WTC11 (cell line): ENCODE measurements around the gene REEP2. TPM values are rescaled to one million over a fixed set of nuclear protein-coding genes. Genes with fewer than 3 reads are reported as not detected.

Source experiments
- ATAC-seq: fragments of 200-7000 bp; cut with Tn5 transposase; 2 replicates; pipeline ENCODE4 v1.10.0; 2021; ENCODE audit warnings: mild to moderate bottlenecking, moderate library complexity
- CTCF ChIA-PET: fragments of 300-600 bp; sonication (Branson Sonifier 250); formaldehyde crosslinking; loops from one replicate; lab custom pipeline; 2021; ENCODE audit warnings: antibody characterized with exemption; lab: Charles Lee
- POLR2A ChIA-PET: fragments of 350-600 bp; sonication (Branson Sonifier 250); formaldehyde crosslinking; loops from one replicate; lab custom pipeline; 2021; ENCODE audit warnings: antibody characterized with exemption; lab: Charles Lee
- DNase-seq: peaks from one replicate; pipeline ENCODE4 v3.0.0; 2021; ENCODE audit warnings: low spot score
- H3K27ac Mint-ChIP-seq: 2 replicates; pipeline ENCODE4 v1.8.0; 2021; ENCODE audit warnings: mixed read lengths
- H3K27me3 Mint-ChIP-seq: 2 replicates; pipeline ENCODE4 v1.8.0; 2021; ENCODE audit warnings: low read depth, mild to moderate bottlenecking, moderate library complexity, mixed read lengths
- H3K36me3 Mint-ChIP-seq: 2 replicates; pipeline ENCODE4 v1.8.0; 2021; ENCODE audit warnings: mixed read lengths
- H3K4me1 Mint-ChIP-seq: 2 replicates; pipeline ENCODE4 v1.8.0; 2022; ENCODE audit warnings: mixed read lengths
- H3K4me3 Mint-ChIP-seq: 2 replicates; pipeline ENCODE4 v1.8.0; 2021; ENCODE audit warnings: mild to moderate bottlenecking, moderate library complexity, mixed read lengths
- H3K9me3 Mint-ChIP-seq: 2 replicates; pipeline ENCODE4 v1.8.0; 2021; ENCODE audit warnings: mixed read lengths
- AR ChIP-seq: fragments of 250-450 bp; sonication (Bioruptor Pico); IDR thresholded peaks from 2 replicates; pipeline ENCODE4 v1.9.0; 2021; ENCODE audit warnings: mild to moderate bottlenecking
- E2F4 ChIP-seq: sonication (generic); formaldehyde crosslinking; IDR thresholded peaks from 2 replicates; pipeline ENCODE4 v1.8.1; 2022; ENCODE audit warnings: low read depth, mild to moderate bottlenecking, moderate library complexity, missing genetic modification reagents, borderline replicate concordance
- ESRRA ChIP-seq: sonication (generic); formaldehyde crosslinking; IDR thresholded peaks from 2 replicates; pipeline ENCODE4 v1.8.1; 2022; ENCODE audit warnings: mild to moderate bottlenecking, missing genetic modification reagents, borderline replicate concordance
- ETV6 ChIP-seq: sonication (generic); formaldehyde crosslinking; IDR thresholded peaks from 2 replicates; pipeline ENCODE4 v1.8.1; 2022; ENCODE audit warnings: mild to moderate bottlenecking, missing genetic modification reagents
- FOXK1 ChIP-seq: sonication (generic); formaldehyde crosslinking; IDR thresholded peaks from 2 replicates; pipeline ENCODE4 v1.8.0; 2022; ENCODE audit warnings: mild to moderate bottlenecking, moderate library complexity, missing genetic modification reagents
- GABPB1 ChIP-seq: sonication (generic); formaldehyde crosslinking; IDR thresholded peaks from 2 replicates; pipeline ENCODE4 v1.8.1; 2023; ENCODE audit warnings: mild to moderate bottlenecking, missing genetic modification reagents
- GTF2I ChIP-seq: fragments of 250-450 bp; sonication (Bioruptor Pico); conservative IDR thresholded peaks from 2 replicates; pipeline ENCODE4 v1.4.0; 2021; ENCODE audit warnings: mild to moderate bottlenecking
- IRF1 ChIP-seq: sonication (generic); formaldehyde crosslinking; IDR thresholded peaks from 2 replicates; pipeline ENCODE4 v1.8.0; 2023; ENCODE audit warnings: missing genetic modification reagents
- IRF2 ChIP-seq: sonication (generic); formaldehyde crosslinking; IDR thresholded peaks from 2 replicates; pipeline ENCODE4 v1.8.0; 2022; ENCODE audit warnings: low read depth, missing genetic modification reagents, borderline replicate concordance
- JUN ChIP-seq: sonication (generic); formaldehyde crosslinking; IDR thresholded peaks from 2 replicates; pipeline ENCODE4 v1.8.0; 2023; ENCODE audit warnings: mild to moderate bottlenecking, missing genetic modification reagents
- KAT7 ChIP-seq: sonication (generic); formaldehyde crosslinking; IDR thresholded peaks from 2 replicates; pipeline ENCODE4 v1.8.1; 2023; ENCODE audit warnings: missing genetic modification reagents, mild to moderate bottlenecking, borderline replicate concordance
- MLX ChIP-seq: sonication (generic); formaldehyde crosslinking; IDR thresholded peaks from 2 replicates; pipeline ENCODE4 v1.8.1; 2023; ENCODE audit warnings: mild to moderate bottlenecking, missing genetic modification reagents, moderate library complexity
- MXD4 ChIP-seq: fragments of 250-450 bp; sonication (Bioruptor Pico); IDR thresholded peaks from 2 replicates; pipeline ENCODE4 v1.8.0; 2021; ENCODE audit warnings: mild to moderate bottlenecking, moderate library complexity, borderline replicate concordance
- MYBL2 ChIP-seq: sonication (generic); formaldehyde crosslinking; IDR thresholded peaks from 2 replicates; pipeline ENCODE4 v1.8.1; 2023; ENCODE audit warnings: mild to moderate bottlenecking, moderate library complexity, missing genetic modification reagents
- NFYB ChIP-seq: sonication (generic); formaldehyde crosslinking; conservative IDR thresholded peaks from 2 replicates; pipeline ENCODE4 v1.8.0; 2022; ENCODE audit warnings: low read depth, missing genetic modification reagents
- NR1H2 ChIP-seq: sonication (generic); formaldehyde crosslinking; IDR thresholded peaks from 2 replicates; pipeline ENCODE4 v1.9.0; 2021; ENCODE audit warnings: mild to moderate bottlenecking, moderate library complexity, missing genetic modification reagents
- NR3C1 ChIP-seq: sonication (generic); formaldehyde crosslinking; conservative IDR thresholded peaks from 2 replicates; pipeline ENCODE4 v1.8.1; 2023; ENCODE audit warnings: low read depth, mild to moderate bottlenecking, missing genetic modification reagents
- OVOL2 ChIP-seq: fragments of 250-450 bp; sonication (Bioruptor Pico); IDR thresholded peaks from 2 replicates; pipeline ENCODE4 v1.9.0; 2021; ENCODE audit warnings: mild to moderate bottlenecking, borderline replicate concordance
- SMAD4 ChIP-seq: sonication (generic); formaldehyde crosslinking; IDR thresholded peaks from 2 replicates; pipeline ENCODE4 v1.8.0; 2022; ENCODE audit warnings: mild to moderate bottlenecking, missing genetic modification reagents
- TEAD4 ChIP-seq: sonication (generic); formaldehyde crosslinking; IDR thresholded peaks from 2 replicates; pipeline ENCODE4 v1.8.0; 2022; ENCODE audit warnings: mild to moderate bottlenecking, missing genetic modification reagents
- TP53 ChIP-seq: sonication (generic); formaldehyde crosslinking; IDR thresholded peaks from 2 replicates; pipeline ENCODE4 v1.8.1; 2023; ENCODE audit warnings: mild to moderate bottlenecking, missing genetic modification reagents
- ZBTB21 ChIP-seq: sonication (generic); formaldehyde crosslinking; IDR thresholded peaks from 2 replicates; pipeline ENCODE4 v1.8.1; 2023; ENCODE audit warnings: mild to moderate bottlenecking, missing genetic modification reagents, borderline replicate concordance
- ZNF121 ChIP-seq: sonication (generic); formaldehyde crosslinking; IDR thresholded peaks from 2 replicates; pipeline ENCODE4 v1.8.0; 2023; ENCODE audit warnings: missing genetic modification reagents
- ZNF317 ChIP-seq: sonication (generic); formaldehyde crosslinking; IDR thresholded peaks from 2 replicates; pipeline ENCODE4 v1.8.1; 2023; ENCODE audit warnings: low read depth, mild to moderate bottlenecking, moderate library complexity, missing genetic modification reagents, borderline replicate concordance
- ZNF423 ChIP-seq: fragments of 250-450 bp; sonication (Bioruptor Pico); IDR thresholded peaks from 2 replicates; pipeline ENCODE4 v2.1.2; 2022; ENCODE audit warnings: mild to moderate bottlenecking, moderate library complexity
- ZNF671 ChIP-seq: fragments of 250-450 bp; sonication (Bioruptor Pico); IDR thresholded peaks from 2 replicates; pipeline ENCODE4 v1.8.0; 2021; ENCODE audit warnings: mild to moderate bottlenecking
- total RNA-seq: library from RNA; stranded (reverse); gene quantifications from 3 replicates; pipeline ENCODE4 v1.2.3, GENCODE V29; 2021

Gene REEP2
- total RNA-seq, 1 experiment from 2014 or later, result 51.1 TPM

- TF ChIP-seq TEAD4 (CRISPR knock-in tag) (no peak), MLX (CRISPR knock-in tag) (no peak), NR3C1 (no peak), NR1H2 (no peak), SMAD4 (CRISPR knock-in tag) (no peak), FOXK1 (CRISPR knock-in tag) (no peak), ETV6 (CRISPR knock-in tag) (no peak), GABPB1 (CRISPR knock-in tag) (no peak), E2F4 (CRISPR knock-in tag) (no peak), ZNF121 (CRISPR knock-in tag) (no peak), MXD4 (CRISPR knock-in tag) (no peak), AR (CRISPR knock-in tag) (no peak), ZNF671 (no peak), JUN (no peak)
- ChIA-PET CTCF (interaction anchor here (9.8 to 13.9 kb wide), 2 partner anchors 9 to 43 kb away, joined by 106 to 254 read pairs; no protein-coding TSS in a partner anchor), POLR2A (no interaction called here)
- no peaks in the 10 kb centered on the region; the same call in 1 of the 2 replicates for H3K27me3 Mint-ChIP-seq
- DNase-seq (no peak), ATAC-seq (no peak)
- no peaks in the 10 kb centered on the region for H3K36me3 Mint-ChIP-seq
- H3K9me3 Mint-ChIP-seq, result no peaks in the 10 kb centered on the region
- H3K4me3 Mint-ChIP-seq, result no peak overlapping the region
- no peak overlapping the region for H3K27ac Mint-ChIP-seq
- H3K4me1 Mint-ChIP-seq, result peaks cover 27% of the 10 kb centered on the region
Observed at GRCh38 chr5:138458856-138459255, 20.0 kb downstream of the REEP2 start.

- CTCF ChIA-PET, result interaction anchor here (9.8 to 13.9 kb wide), 2 partner anchors 9 to 42 kb away, joined by 106 to 254 read pairs; no protein-coding TSS in a partner anchor
- DNase-seq (no peak), ATAC-seq (no peak)
- POLR2A ChIA-PET, result no interaction called here
- no peaks in the 10 kb centered on the region; the same call in 1 of the 2 replicates for H3K27me3 Mint-ChIP-seq
- no peak overlapping the region for H3K4me3 Mint-ChIP-seq
- H3K9me3 Mint-ChIP-seq, result no peaks in the 10 kb centered on the region
- H3K4me1 Mint-ChIP-seq, result peaks cover 23% of the 10 kb centered on the region
- TF ChIP-seq GABPB1 (CRISPR knock-in tag), result peak; percentile 67
- no peak for TF ChIP-seq OVOL2 (CRISPR knock-in tag)
- H3K27ac Mint-ChIP-seq, result no peak overlapping the region
- no peaks in the 10 kb centered on the region for H3K36me3 Mint-ChIP-seq
Observed at GRCh38 chr5:138459311-138459933, 20.6 kb downstream of the REEP2 start.

- Mint-ChIP-seq H3K27ac (no peak overlapping the region), H3K4me1 (peaks cover 19% of the 10 kb centered on the region), H3K9me3 (no peaks in the 10 kb centered on the region), H3K27me3 (no peaks in the 10 kb centered on the region; the same call in 1 of the 2 replicates), H3K36me3 (no peaks in the 10 kb centered on the region), H3K4me3 (no peak overlapping the region)
- ATAC-seq (no peak), DNase-seq (no peak)
- ChIA-PET CTCF (interaction anchor here (9.8 to 13.9 kb wide), 2 partner anchors 10 to 42 kb away, joined by 106 to 254 read pairs; no protein-coding TSS in a partner anchor), POLR2A (no interaction called here)
- no peak for TF ChIP-seq MYBL2 (CRISPR knock-in tag)
- TF ChIP-seq JUN, result no peak
- no peak for TF ChIP-seq IRF2 (CRISPR knock-in tag)
- no peak for TF ChIP-seq ZBTB21 (CRISPR knock-in tag)
- TF ChIP-seq KAT7, result no peak
- no peak for TF ChIP-seq ESRRA (CRISPR knock-in tag)
- no peak for TF ChIP-seq FOXK1 (CRISPR knock-in tag)
- no peak for TF ChIP-seq NFYB
- no peak for TF ChIP-seq ZNF121 (CRISPR knock-in tag)
- TF ChIP-seq ZNF423, result no peak
- TF ChIP-seq IRF1 (CRISPR knock-in tag), result no peak
- no peak for TF ChIP-seq E2F4 (CRISPR knock-in tag)
- TF ChIP-seq TP53 (CRISPR knock-in tag), result no peak
- no peak for TF ChIP-seq ZNF317
- TF ChIP-seq GTF2I, result no peak
Observed at GRCh38 chr5:138460032-138460693, 21.3 kb downstream of the REEP2 start.
